Measurements from ENCODE around the gene NOC4L.

The NOC4L gene

DNA sequence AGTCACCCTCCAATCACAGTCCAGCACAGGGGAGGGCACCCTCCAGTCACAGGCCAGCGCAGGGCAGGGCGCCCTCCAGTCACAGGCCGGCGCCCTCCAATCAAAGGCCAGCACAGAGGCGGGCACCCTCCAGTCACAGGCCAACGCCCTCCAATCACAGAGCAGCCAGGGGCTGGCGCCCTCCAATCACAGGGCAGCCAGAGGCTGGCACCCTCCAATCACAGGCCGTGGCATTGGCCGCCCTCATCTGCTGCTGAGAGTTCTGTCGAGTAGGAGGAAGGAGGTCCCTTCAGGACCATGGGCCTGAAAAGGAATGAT lies 26.7 kb upstream of the NOC4L start:
- H3K27ac Mint-ChIP-seq: no peak overlapping the region
- H3K4me3 Mint-ChIP-seq: no peak overlapping the region
- TF ChIP-seq, protein P1, sequence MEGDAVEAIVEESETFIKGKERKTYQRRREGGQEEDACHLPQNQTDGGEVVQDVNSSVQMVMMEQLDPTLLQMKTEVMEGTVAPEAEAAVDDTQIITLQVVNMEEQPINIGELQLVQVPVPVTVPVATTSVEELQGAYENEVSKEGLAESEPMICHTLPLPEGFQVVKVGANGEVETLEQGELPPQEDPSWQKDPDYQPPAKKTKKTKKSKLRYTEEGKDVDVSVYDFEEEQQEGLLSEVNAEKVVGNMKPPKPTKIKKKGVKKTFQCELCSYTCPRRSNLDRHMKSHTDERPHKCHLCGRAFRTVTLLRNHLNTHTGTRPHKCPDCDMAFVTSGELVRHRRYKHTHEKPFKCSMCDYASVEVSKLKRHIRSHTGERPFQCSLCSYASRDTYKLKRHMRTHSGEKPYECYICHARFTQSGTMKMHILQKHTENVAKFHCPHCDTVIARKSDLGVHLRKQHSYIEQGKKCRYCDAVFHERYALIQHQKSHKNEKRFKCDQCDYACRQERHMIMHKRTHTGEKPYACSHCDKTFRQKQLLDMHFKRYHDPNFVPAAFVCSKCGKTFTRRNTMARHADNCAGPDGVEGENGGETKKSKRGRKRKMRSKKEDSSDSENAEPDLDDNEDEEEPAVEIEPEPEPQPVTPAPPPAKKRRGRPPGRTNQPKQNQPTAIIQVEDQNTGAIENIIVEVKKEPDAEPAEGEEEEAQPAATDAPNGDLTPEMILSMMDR (IDR thresholded peaks at IDR 0.05): no peak
- H3K9me3 Mint-ChIP-seq: no peaks in the 10 kb centered on the region
- no peaks in the 10 kb centered on the region for H3K4me1 Mint-ChIP-seq
- no peak for DNase-seq
- peaks cover 32% of the 10 kb centered on the region for H3K36me3 Mint-ChIP-seq (ENCODE audit: low read depth)
- H3K27me3 Mint-ChIP-seq (ENCODE audit: low read depth, poor library complexity): no peaks in the 10 kb centered on the region

DNA sequence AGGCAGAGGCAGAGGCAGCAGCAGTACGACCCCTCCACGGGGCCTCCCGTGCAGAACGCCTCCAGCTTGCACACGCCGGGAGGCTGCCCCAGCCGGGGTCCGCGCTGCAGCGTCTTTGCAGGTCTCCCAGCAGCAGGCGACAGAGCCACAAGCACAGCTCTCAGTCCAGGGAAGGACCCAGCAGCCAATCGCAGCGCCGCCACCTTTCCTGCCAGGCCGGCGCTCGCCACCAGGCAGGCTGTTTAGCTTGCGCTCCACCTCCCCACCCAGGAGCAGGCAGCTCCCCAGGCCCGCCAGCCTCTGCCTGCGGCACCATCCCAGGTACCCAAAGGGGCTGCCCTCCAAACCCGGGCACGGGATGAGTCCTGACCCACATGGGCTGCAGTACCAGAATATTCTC lies 25.4 kb upstream of the NOC4L start:
- Mint-ChIP-seq H3K4me1 (no peaks in the 10 kb centered on the region), H3K9me3 (no peaks in the 10 kb centered on the region)

DNA sequence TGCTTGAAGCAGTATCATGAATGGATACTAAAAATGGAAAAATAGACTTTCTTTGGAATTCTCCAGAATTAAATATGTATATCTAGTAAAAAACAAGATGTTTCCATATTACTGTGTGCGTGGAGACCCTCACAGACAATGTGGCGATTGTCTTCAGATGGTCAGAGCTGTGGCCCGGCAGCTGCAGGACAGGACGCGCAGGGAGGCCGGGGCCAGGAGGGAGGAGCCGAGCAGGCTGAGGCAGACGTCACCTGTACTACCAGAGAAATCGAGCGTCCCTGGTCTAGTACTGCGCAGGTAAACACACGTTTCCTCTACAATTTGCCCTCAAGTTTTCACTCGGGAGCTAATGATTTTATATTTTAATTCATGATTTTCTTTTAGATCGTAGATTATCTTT lies 23.0 kb upstream of the NOC4L start:
- Mint-ChIP-seq H3K9me3 (peaks cover 7% of the 10 kb centered on the region), H3K4me1 (no peaks in the 10 kb centered on the region), H3K36me3 (ENCODE audit: low read depth) (peaks cover 50% of the 10 kb centered on the region), H3K4me3 (no peak overlapping the region), H3K27ac (no peak overlapping the region), H3K27me3 (ENCODE audit: low read depth, poor library complexity) (no peaks in the 10 kb centered on the region)
- no peak for DNase-seq
- TF ChIP-seq, protein P1 (IDR thresholded peaks at IDR 0.05): no peak

More for the DNA sequence above, 25.4 kb upstream of the NOC4L start:
- Mint-ChIP-seq H3K27ac (no peak overlapping the region), H3K4me3 (no peak overlapping the region), H3K27me3 (ENCODE audit: low read depth, poor library complexity) (no peaks in the 10 kb centered on the region), H3K36me3 (ENCODE audit: low read depth) (peaks cover 39% of the 10 kb centered on the region)
- TF ChIP-seq, protein P1 (IDR thresholded peaks at IDR 0.05): no peak
- no peak for DNase-seq

DNA sequence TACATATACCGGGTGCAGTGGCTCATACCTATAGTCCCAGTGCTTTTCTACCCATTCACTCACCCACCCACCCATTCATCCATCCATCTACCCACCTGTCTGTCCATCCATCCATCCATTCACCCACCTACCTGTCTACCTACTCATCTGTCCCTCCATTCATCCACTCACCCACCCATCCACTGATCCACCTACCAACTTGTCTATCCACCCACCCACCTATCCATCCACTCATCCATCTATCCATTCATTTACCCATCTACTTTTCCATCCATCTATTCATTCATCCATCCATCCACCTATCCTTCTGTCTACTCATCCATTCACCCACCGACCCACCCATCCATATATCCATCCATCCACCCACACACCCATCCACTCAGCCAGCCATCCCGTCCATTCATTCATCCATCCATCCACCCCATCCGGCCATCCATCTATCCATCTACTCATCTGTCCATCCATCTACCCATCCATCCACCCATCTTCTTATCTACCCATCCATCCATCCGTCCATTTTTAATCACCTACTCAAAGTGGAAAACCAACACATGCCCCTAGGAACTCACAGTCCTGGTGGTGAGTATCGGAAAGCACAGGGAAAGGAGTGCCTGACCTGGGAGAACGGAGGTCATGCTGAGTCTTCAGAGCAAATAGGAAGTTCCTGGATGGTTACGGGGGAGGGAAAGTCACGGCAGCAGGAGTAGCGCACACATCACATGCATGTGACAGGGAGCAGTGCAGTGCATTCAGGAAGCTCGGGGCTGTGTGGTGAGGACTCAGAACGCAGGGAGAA lies 20.1 kb upstream of the NOC4L start:
- H3K4me3 Mint-ChIP-seq: no peak overlapping the region
- H3K9me3 Mint-ChIP-seq: peaks cover 30% of the 10 kb centered on the region
- H3K4me1 Mint-ChIP-seq: no peaks in the 10 kb centered on the region
- H3K27me3 Mint-ChIP-seq (ENCODE audit: low read depth, poor library complexity): no peaks in the 10 kb centered on the region
- TF ChIP-seq, protein P1 (IDR thresholded peaks at IDR 0.05): no peak
- H3K36me3 Mint-ChIP-seq (ENCODE audit: low read depth): peaks cover 75% of the 10 kb centered on the region
- DNase-seq: no peak
- no peak overlapping the region for H3K27ac Mint-ChIP-seq

DNA sequence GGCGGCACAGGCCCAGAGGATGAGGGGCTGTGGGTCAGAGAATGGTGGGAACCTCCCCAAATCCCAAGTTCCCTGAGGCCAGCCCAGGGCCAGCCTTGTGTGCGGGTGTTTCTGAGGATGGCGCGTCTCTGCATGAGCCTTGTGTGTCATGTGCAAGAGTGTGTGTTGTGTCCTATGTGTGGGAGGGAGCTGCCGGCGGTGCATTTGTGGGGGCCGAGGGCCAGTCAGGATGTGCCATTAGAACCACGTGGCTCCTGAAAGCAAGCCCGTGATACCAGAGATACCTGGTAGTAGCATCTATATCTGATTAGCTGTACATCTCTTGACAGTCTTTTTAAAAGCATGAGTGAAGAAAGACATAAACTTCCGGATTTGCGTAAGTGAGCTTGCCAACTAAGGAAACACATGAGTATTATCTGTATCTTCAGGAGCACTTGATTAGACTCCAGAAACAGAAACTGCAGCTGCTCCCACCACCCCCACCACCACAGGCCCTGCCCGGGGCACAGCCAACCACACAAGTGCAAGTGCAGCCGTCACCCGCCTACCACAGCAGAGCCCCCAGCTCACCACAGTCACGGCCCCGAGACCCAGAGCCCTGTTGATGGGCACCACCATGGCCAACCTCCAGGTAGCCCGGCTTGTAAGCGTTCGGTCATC lies 19.4 kb upstream of the NOC4L start:
- Mint-ChIP-seq H3K36me3 (ENCODE audit: low read depth) (peaks cover 83% of the 10 kb centered on the region), H3K4me3 (no peak overlapping the region), H3K9me3 (peaks cover 38% of the 10 kb centered on the region), H3K27ac (no peak overlapping the region), H3K27me3 (ENCODE audit: low read depth, poor library complexity) (no peaks in the 10 kb centered on the region), H3K4me1 (no peaks in the 10 kb centered on the region)
- TF ChIP-seq, protein P1 (IDR thresholded peaks at IDR 0.05): no peak
- DNase-seq: no peak

DNA sequence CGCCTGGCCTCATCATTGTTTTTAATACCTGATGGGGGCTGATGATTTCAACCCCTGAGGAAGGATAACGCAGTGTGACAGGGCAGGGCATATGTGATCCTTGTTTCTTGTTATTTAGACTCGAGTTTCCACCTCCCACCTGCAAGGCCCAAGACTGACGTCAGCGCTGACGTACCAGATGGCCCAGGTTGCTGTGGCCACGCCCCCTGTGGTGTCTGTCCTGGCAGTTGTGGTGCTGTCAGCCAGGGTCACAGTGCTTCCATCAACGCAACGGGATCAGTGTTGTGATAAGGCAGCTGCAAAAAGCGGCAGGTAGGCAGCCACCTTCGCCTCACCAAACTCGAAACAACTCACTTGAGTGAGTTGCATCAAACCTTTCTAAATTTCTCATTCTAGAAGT lies 18.5 kb upstream of the NOC4L start:
- Mint-ChIP-seq H3K4me1 (no peaks in the 10 kb centered on the region), H3K9me3 (peaks cover 44% of the 10 kb centered on the region), H3K27me3 (ENCODE audit: low read depth, poor library complexity) (no peaks in the 10 kb centered on the region), H3K27ac (no peak overlapping the region), H3K4me3 (no peak overlapping the region), H3K36me3 (ENCODE audit: low read depth) (peaks cover 87% of the 10 kb centered on the region)
- DNase-seq: no peak
- TF ChIP-seq, protein P1 (IDR thresholded peaks at IDR 0.05): no peak
